Measurements from ENCODE around the gene CHN1. TPM values are rescaled to one million over a fixed set of nuclear protein-coding genes. Genes with fewer than 3 reads are reported as not detected.

CHN1 gene
- total RNA-seq, 1 donor from 2014 or later, result 19.7 TPM

DNA sequence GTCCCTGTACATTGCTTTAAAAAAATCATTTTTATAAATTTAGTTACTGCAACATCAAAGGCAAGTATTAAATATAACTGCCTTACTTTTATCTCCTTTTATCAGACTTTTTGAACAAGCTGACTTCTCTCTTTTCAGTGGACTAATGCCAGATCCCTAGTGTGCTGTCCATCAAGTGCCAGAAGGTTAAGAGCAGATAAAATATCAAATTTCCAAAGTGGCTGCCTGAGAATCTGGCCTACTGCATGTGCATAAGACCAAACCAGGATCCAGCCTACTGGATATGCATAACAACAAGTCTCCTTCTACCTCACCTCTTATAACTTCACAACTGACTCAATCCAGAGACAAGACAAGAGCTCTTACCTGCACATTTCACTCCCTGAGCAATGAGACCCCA is 181.1 kb downstream of the CHN1 start:
- no peak for DNase-seq

DNA sequence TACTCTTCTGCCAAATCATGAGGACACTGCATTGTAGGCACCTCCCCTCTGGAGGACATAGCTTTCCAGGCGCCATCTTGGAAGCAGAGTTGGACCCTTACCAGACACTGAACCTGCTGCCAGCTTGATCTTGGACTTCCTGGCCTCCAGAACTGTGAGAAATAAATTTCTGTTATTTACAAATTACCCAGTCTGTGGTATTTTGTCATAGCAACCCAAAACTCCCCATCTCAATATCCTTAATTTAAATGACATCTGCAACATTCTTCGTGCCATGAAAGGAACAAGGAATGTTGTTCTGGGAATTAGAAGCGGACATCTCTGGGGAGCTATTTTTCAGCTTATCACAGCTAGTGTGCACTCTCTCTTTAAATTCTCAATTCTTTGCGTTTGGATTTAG is 183.6 kb downstream of the CHN1 start:
- DNase-seq, result no peak

DNA sequence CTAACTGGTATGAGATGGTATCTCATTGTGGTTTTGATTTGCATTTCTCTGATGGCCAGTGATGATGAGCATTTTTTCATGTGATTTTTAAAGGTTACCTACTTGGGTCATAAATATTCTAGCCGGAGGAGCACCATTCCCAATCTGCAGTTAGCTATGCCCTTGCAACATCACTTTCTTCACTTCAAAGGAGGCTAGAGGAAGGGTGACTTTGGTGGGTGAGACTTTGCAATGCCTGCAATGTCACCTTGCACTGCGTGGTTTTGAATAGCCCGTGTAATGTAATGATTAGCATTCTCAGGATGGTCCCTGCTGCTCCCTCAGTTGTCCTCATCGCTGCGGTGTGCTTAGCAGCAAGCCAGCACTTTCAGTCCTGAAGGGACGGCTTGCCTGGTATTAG is 184.8 kb downstream of the CHN1 start:
- no peak for DNase-seq

DNA sequence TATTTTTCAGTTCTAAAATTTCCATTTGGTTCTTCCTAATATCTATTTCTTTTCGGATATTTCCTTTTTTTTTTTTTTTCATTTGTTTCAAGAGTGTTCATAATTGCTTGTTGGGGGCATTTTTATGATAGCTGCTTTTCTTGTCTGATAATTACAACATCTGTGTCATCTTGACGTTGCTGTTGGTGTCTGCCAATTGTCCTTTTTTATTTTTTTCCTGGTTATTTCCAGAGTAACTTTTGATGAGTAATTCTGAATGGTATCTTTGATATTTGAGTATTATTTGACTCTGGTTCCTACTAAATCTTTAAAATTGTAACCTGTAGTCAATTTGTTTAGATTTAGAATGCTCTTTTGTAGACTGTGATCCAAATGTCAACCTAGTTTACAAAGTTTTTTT is 189.7 kb downstream of the CHN1 start:
- no peak for DNase-seq

DNA sequence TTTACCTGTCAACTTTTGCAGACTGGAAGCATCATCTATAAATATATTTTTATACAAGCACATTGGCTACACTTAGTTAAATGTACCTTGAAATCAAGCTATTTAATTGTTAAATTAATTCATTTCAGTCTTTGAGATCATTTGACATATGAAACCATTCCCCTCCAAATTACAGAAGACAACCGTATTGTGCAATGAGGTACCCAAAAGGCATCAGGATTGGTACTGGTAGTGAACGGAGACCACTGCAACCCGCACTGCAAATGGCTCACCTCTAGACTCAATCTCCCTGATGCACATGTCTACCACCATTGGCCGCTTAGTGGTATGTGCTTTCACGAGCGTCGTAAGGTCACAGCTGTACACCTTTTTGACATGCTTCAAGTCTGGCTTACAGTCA is 193.1 kb downstream of the CHN1 start:
- no peak for DNase-seq

DNA sequence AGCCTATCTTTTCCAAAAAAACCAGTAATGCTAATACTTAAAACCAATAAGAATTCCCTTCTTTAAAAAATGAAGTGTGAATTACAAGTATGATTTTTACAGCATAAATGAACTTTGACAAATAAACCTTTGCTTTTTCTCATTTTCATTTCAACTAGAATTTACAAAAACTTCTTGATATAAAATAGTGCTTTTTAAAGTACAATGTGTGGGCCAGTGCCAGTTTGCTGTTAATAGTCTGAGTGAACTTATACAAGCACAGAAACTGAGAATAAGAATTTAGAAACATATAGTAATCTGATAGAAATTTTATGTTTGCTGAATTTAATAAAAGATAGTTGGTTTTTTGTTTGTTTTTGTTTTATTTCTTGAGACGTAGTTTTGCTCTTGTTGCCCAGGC is 197.2 kb downstream of the CHN1 start:
- no peak for DNase-seq

DNA sequence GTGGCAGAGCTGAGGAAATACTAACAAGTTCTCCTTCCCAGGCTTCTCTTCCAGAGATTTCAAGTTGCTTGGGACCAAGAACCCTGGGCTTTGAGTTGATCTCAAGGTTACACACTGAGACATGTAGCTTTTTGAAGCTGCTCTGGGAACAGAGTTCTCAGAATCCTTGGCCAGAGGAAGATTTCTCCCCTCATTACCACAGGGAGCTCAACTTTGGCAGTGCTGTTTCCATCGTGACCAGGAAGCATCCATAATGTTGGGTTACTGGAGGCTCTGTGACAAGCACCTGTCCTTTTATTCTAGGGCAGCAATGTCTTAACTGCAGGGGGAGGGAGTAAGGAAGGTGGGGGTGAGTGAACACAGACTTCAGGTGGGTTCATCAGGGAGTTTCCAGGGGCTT is 199.4 kb downstream of the CHN1 start:
- peak; percentile 26 for DNase-seq

DNA sequence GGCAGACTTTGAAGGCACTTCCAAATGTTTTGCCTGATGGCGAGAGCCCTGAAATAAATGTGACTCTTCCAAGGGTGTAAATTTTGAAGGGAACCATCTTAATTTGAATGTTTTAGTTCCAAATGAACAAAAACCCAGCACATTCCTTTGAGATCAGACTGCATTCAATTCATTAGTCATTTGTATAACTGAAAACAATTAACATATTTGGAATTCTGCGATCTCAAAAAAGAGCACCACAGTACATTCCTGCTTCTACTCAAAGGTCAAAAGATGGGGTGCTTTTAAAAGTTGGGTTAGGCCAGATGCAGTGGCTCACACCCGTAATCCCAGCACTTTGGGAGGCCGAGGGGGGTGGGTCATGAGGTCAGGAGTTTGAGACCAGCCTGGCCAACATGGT is 202.7 kb downstream of the CHN1 start:
- DNase-seq, result no peak

DNA sequence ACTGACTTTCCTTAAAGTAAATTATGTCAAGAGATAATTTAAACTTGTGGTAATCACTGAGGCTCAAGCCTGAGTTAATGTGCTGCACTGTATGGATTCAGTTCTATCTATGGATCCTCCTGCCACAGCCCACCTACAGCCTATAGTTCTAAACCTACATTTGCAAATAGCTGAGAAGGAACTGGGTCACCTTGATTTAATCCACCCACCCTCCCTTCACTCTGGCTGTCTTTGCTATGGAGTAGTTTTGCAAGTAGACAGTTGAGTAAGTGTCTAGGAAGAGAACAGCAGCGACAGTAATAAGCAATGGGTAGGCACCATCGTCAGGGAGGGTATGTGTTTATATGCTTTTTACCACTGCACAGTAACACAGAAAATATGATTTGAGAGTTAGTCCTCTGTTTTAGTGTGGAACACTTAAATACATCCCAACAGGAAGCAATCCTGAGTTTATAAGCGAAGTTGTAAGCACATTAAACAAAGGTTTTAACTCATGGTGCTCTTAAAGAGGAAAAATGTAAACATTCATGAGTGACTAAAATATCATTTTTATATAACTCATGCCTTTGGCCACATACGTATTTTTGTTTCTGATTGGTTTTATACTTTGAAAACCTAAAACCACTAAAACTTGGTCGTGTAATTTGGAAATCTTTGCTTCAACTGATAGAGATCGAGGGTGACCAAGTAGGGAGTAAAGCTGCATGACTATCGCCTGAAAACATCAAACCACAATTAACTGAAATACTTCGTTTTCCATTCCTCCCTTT is 204.6 kb downstream of the CHN1 start:
- DNase-seq, result no peak

DNA sequence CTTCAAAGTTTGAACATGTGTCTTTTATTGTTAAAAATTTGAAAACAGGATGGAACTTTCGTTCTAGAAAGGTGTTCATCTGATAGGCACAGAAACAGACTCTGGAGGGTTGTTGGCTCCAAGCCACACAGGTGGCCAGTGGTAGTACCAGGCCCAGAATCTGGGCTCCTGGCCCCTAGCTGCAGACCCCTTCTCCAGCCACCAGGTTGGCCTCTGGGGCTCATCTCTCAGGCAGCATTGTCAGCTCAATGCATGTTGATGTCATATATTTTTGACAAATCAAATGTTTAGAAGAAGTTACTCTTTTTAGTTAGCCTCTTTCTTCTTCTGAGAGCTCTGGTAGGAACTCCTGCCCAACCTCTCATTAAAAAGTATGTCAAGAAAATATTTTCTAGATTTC is 206.4 kb downstream of the CHN1 start:
- DNase-seq, result no peak

DNA sequence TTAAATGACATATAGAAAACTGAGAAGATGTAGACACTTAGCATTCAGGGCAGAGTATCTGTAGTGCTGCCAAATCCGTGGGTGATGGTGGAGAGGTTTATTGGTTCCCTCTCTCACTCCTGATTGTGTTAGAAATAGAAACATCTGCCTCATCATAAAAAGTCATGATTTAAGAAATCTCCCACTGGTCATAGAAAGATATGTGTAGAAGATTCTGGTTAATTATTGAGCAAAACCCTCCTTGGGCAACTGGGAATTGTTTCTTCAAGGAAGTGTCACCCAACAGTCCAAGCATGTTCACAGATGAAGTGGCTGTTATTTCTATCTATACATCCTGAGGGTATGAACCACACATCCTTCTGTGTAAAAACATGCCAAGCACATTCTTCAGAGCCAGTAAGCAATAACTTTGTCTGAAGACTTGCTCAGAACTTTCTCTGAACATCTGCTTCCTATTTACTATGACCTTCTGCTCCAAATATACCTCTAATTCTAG is 207.4 kb downstream of the CHN1 start:
- no peak for DNase-seq

DNA sequence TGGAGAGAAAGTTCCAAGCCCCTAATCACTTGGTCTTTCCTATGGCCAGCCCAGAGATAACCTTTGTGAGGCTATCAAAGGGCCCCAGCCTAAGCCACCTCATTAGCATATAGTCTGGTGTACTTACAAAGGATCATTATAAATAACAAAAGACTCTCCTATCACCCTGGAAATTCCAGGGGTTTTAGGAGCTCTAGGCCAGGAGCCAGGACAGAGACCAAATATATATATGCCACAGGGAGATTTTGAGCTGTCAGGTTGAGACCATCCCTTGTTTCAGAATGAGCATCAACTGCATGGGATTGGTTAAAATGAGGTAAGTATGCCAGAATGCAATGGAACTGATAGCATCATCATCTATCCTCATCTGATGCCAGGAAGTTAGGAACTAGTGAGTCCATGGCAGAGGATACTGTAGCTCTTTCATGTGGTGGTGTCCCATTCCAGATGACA is 208.8 kb downstream of the CHN1 start:
- no peak for DNase-seq

DNA sequence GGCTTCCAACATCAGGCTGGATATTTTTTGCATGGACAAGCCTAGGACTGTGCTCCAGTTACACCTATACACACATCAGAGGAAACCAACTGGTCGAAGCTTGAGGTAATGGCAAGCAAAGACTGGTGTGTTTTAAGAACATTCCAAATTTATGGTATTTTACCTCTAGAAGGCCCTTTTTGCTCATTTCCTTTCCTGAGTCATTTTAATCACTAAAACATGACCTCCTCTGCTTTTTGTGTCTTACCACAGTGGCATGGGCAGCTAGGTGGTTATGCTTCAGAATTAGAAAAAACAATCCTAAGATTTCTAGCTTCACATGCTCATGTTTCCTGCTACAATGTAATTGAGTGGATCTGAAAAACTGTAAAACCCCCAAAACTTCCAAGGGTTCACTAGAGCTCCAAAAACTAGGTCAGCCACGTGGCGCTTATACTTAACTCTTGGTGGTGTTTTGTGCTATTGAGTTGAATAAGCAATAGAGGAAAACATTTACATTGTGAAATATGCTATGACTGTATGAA is 210.3 kb downstream of the CHN1 start:
- no peak for DNase-seq

DNA sequence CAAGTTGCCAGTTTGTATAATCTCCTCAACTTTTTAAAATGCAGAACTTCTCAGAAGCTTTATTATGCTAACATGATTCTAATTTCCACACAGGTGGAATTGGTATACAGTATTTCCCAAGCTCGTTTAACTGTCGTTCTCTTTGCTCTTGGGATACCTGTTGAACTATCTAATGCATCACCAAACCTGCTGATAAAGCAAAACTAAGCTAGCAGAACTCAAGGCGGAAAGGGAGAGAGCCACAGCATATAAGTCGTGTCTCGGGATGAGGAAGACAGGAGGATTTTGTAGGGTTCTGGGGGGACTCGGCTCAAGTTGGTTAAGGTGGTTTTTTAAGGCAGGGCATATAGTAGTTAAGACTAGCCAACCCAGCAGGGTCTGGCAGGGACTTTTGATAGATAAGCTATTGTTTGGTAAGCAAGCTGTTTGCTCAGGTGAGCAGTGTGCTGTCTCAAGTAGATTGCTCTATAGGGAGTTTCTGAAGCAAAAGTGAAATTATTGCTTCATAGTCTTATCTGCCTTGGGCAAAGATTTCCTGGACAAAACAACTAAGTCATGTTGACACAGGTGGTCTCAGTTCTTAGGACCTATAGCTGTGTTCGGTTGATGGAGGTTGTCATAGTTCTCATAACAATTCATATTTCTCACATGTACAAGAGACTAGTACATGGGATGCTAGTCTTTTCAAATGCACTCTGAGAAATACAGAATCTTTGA is 212.7 kb downstream of the CHN1 start:
- DNase-seq, result no peak

DNA sequence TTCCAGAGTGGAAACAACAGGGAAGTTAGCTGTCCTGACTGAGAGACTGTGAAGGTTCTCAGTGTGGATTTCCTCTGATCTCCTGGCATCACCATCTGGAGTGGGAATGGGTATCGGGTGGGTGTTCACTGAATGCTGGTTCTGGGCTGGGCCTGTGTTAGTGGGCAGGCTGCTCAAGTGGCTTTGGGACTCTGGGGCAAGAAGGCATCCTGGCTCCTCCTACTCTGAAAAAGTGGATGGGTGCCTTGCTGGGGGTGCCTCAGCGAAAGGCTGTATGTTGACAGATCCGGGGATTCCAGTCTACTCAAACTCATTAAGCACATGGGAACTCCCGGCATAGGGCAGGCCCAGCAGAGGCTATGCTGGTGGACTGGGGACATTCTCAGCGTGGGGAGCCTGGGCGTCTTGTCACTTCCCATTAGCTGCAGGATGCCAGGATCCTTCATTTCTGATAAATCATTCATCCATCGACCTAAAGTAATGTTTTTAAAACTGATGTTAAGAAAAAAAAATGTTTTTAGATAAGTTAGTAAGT is 213.4 kb downstream of the CHN1 start:
- no peak for DNase-seq

DNA sequence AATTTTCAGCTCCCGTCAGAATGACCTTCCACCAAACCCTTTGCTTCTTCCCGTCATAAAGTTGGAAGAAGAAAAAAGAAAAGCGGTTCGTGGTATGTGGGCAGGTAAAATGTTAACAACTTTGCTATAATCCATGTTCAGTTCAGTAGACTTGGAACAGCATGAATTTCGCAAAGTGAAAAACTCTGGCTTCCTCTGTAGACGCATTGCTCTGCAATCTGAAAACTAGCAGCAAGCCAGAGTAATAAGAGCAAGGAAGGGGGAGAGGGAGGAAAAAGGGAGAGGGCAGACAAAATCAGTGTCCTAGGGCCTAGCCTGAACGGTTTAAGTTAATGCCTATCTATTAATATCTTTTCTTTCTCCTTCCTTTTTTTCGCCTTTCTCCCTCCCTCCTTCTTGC is 214.2 kb downstream of the CHN1 start:
- DNase-seq, result no peak

DNA sequence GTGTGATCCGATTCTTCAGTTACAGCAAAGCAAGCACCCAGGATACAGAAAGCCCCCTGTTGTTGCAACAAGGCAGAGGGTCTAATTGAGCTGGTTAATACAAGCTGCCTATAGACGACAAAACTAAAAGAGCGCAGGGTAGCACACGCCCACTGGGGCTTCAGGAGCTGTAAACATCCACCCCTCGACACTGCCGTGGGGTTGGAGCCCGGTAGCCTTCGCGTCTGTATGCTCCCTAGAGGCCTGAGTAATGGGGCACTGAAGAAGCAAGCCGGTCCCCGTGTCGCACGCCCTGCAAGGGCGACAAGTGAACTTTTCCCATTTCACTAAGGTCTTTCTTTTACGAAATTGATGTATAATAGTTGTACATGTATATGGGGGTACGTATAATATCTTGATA is 216.2 kb downstream of the CHN1 start:
- no peak for DNase-seq

DNA sequence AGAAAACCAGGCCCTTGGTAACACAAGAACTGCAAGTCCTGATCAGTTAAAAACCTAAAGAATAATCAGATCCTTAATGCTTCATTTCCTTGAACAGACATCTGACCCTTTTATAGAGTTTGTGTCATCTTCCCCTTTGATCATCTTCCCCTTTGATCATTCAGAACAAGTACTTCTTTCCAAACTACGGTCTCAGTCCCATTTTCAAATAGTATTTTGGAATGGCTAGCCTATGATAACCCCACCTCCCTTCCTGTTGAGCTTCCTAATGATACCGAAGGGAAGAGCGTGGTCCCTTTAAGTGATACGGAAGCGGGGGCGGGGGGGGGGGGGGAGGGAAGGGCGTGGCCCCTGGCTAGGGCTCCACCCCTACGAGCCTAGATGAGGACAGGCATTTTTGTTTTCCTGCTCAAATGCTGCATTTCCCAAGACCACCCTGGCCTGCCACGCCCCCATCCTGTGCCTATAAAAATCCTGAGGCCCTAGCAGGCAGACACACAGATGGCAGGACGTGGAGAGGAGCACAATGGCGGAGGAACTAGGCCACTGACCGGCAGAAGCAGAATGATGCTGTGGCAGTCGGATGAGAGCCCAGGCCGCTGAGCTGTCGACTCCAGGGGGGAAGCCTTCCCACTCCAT is 216.8 kb downstream of the CHN1 start:
- DNase-seq, result no peak

DNA sequence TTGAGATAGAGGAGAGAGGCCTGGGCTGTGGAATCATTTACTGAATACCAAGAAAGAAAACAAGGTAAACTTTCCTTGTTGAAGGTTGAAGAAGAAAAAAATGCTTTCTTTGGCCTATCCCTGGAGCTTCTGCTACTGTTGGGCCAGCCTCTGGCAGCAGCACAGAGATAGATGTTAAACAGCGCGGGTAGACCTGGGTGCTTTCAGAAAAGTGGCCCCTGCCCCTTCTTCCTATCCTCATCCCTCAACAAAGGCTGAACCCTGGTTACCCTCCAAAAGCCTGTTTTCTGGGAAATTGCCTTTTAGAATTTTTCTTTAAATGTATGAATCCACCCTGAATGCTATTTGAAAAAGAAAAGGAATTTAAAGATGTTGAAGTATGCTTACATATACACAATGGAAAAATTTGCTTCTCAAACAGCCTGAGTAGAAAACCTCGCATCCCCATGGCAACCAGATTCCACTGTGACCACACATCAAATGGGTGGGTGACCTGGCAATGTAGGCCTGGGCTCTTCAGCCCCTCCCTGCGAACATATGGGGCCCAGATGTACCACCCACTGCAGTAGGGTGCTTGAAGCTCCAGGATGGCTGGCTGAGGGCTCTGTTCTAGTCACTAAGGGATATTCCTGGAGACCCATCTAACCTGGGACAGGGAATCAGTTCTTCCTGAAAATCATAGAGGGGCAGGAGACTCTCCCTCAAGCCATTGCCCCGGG is 217.5 kb downstream of the CHN1 start:
- peak; percentile 86 for DNase-seq

DNA sequence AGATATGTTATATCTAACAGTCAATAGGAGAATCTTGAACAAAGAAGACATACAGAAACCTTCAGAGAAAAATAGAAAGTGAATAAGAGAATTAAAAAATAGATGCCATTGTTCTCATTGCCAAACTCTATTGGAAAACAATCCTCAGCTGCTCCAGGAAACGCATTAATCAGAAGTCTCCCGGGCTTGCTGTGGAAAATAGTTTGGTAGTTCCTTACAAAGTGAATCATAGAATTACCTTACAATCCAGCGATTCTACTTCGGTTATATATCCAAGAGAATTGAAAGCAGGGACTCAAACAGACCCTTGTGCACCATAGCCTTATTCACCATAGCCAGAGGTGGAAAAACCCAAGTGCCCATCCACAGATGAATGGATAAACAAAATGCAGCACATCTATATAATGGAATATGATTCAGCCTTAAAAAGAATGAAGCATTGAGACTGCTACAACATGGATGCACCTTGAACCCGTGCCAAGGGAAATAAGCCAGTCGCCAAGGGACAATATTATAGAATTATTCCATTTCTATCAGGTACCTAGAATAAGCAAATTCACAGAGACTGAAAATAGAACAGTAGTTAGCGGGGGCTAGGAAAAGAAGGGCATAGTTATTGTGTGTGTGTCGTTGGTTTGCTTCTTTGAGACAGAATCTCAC is 219.0 kb downstream of the CHN1 start:
- no peak for DNase-seq

DNA sequence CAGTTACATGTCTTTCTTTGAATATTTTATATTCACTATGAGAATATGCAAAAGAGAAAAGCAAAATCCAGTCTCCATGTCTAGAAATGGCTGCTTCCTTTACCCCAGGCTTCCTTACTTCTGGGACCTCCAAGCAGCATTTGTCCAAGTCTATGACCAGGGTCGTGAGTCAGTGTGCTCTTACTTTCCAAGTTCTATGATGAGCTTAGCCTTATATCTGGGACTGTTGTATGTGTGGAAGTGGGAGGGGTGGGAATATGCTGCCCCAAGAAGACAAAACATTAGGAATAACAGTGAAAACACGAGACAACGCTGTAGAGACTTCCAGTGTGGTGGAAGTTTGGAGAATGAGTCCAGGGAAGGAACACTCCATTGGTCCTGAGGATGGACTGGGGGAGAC is 219.7 kb downstream of the CHN1 start:
- no peak for DNase-seq

DNA sequence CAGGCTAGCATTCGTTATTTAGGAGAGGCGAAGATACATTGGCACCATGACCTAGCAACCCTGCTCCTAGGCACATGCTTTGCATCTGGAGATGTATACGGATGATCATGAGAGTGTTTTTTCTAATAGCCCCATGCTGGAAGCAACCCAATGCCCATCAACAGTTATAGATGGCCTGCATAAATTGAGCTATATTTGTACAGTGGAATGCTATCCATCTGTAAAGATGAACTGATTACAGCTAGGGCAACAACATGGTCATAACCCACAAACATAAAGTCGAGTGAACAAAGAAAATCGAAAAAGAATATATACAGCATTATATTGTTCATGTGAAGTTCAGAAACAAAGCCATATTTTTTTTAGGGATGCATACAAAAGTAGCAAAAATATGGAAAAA is 220.3 kb downstream of the CHN1 start:
- DNase-seq, result no peak
